Erythroblast (primary cell): Measurements from ENCODE around the gene UCHL5.
"Not testable (repeated sequence)": the region's sequence is repeated elsewhere in the genome, so short reads cannot be mapped to it uniquely, and the experiment has no call there.

ENCODE experiments used
- DNase-seq, 2 experiments: peaks; one replicate each; lab custom pipeline; 2025; lab: John Stamatoyannopoulos, UW
- GATA1 ChIP-seq: IDR thresholded peaks from 2 replicates; pipeline ENCODE4 v1.6.1; 2011; ENCODE audit warnings: low read depth, mild to moderate bottlenecking, control low read depth, low read length, moderate library complexity
- POLR2A ChIP-seq: IDR thresholded peaks from 2 replicates; pipeline ENCODE4 v1.6.1; 2011; ENCODE audit warnings: mild to moderate bottlenecking, low read length

Gene UCHL5

GRCh38 chr1:193014400-193014799 lies 44.8 kb downstream of the UCHL5 start:
- no peak for DNase-seq
- no peak for TF ChIP-seq GATA1
- TF ChIP-seq POLR2A = no peak

DNA sequence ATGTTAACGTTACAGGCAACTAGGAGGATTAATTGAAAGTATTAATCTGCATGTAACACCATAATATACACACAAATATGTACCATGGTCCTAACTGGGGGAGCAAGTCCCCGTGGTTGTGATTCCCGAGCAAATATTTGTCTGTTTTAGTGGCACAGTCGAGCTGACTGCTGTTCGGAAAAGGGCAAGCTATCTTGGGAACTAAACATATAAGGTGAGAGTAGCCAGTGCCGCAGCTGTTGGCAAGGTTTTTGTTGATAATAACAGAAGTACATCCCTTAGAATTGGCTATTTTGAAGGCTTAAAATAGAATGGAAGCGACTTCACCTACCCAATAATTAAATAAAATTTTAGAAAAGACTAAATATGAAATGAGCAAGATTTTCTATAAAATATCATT lies 45.5 kb downstream of the UCHL5 start:
- no peak for TF ChIP-seq GATA1
- no peak for TF ChIP-seq POLR2A
- no peak for DNase-seq

DNA sequence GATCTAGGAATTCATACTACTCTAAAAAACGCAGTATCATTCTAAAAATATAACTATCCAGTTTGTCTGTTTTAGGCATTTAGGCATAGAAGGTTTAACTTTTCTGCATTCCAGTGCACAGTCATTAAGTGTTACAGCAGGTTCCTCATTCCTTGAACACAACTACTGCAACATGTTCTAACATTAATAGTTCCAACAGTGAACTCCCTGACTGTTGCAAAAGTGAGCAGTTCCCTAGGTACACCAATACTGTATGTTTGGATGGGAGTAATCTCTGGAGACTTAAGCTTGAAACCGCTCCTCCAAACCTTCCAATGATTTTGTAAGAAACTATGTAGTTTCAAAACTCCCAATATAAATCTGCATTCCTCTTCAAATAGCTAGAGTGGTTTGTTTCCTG lies 46.2 kb downstream of the UCHL5 start:
- DNase-seq = no peak
- no peak for TF ChIP-seq POLR2A
- no peak for TF ChIP-seq GATA1

- no peak for DNase-seq
- TF ChIP-seq POLR2A (no peak), GATA1 (no peak)
Observed at GRCh38 chr1:193011406-193011805, 47.8 kb downstream of the UCHL5 start.

- TF ChIP-seq GATA1 (no peak), POLR2A (no peak)
- DNase-seq = no peak
Observed at GRCh38 chr1:193009501-193009900, 49.7 kb downstream of the UCHL5 start.

- no peak for TF ChIP-seq POLR2A
- TF ChIP-seq GATA1 = no peak
- DNase-seq = no peak
Observed at GRCh38 chr1:193005785-193006184, 53.4 kb downstream of the UCHL5 start.

GRCh38 chr1:192998536-192998935 lies 60.6 kb downstream of the UCHL5 start:
- peak; percentile 15 to 34 for DNase-seq
- TF ChIP-seq POLR2A (no peak), GATA1 (no peak)

DNA sequence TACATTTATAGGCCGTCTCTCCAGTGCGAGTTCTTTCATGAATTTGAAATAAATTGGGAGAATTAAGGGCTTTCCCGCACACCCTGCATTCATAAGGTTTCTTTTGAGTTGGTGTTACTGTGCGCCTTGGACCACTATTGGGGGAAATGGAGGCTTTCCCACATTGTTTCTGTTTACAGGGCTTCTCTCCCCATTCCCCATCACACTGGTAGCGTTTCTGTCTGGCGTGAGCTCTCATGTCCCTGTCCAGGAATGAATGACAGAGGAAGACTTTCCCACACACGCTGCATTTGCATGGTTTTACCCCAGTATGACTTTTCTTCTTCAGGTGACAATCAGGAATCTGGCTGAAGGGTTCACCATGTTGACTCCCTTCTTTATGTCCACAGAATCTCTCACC lies 65.0 kb downstream of the UCHL5 start:
- no peak for DNase-seq
- no peak for TF ChIP-seq POLR2A
- TF ChIP-seq GATA1 = no peak

DNA sequence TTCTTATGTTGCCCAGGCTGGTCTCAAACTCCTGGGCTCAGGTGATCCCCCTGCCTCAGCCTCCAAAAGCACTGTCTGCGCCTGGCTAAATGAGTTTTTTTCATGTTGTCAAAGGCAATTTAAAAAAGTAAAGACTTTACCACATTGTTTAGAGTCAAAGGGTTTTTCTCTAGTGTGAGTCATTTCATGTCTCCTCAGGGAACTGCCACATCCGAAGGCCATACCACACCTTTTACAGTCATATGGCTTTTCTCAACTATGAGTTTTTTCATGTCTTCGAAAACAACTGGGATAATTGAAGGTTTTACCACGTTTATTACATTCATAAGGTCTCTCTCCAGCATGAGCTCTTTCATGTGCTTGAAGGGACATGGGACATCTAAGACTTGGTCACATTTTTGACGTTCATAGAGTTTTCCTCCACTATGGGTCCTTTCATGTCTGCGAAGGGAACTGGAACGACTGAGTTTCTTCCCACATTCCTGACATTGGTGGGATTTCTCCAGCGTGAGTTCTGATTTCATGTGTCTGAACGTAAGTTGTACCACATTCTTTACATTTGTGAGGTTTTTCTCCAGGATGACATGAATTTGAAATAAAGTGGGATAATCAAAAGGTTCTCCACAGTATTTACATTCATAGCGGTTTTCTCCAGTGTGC lies 65.6 kb downstream of the UCHL5 start:
- TF ChIP-seq GATA1 (no peak), POLR2A (no peak)
- DNase-seq = no peak

DNA sequence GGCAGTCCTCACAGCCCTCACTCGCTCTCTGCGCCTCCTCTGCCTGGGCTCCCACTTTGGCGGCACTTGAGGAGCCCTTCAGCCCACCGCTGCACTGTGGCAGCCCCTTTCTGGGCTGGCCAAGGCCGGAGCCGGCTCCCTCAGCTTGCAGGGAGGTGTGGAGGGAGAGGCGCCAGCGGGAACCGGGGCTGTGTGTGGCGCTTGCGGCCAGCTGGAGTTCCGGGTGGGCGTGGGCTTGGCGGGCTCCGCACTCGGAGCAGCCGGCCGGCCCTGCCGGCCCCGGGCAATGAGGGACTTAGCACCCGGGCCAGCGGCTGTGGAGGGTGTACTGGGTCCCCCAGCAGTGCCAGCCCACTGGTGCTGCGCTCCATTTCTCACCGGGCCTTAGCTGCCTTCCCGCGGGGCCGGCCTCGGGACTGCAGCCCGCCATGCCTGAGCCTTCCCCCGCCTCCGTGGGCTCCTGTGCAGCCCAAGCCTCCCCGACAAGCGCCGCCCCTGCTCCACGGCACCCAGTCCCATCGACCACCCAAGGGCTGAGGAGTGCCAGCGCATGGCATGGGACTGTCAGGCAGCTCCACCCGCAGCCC lies 72.3 kb downstream of the UCHL5 start:
- not testable (repeated sequence) for DNase-seq

GRCh38 chr1:192986110-192986747 lies 72.9 kb downstream of the UCHL5 start:
- TF ChIP-seq POLR2A (no peak), GATA1 (no peak)
- DNase-seq = peak; percentile 81 to 83

DNA sequence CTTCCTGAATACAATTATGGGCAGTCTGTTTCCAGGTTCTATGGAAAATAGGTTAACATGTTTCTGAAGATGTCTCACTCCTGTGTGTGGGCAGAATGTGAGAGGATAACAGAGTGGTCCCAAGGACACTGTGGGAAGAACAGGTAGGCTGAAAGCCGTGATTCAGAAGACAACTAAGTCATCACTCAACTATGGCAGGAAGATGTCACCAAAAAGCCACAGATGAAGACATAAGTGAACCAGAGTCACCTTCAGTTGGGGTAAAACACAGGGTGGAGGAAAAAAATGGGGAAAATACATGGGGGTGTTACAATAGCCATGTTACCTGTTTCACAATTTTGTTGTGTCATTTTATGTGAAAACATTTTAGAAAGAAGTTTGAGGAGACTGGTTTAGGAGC lies 75.1 kb downstream of the UCHL5 start:
- TF ChIP-seq POLR2A (no peak), GATA1 (no peak)
- DNase-seq = no peak

- TF ChIP-seq POLR2A (no peak), GATA1 (no peak)
- no peak for DNase-seq
Observed at GRCh38 chr1:192983349-192983980, 75.7 kb downstream of the UCHL5 start.

GRCh38 chr1:192980856-192981255 lies 78.3 kb downstream of the UCHL5 start:
- no peak for TF ChIP-seq POLR2A
- TF ChIP-seq GATA1 = no peak
- DNase-seq = no peak

- DNase-seq = peak in 1 of 2 experiments; percentile 7
Observed at GRCh38 chr1:192980334-192980733, 78.8 kb downstream of the UCHL5 start.
